PC-9 (cell line): ENCODE measurements around the gene DES. TPM values are rescaled to one million over a fixed set of nuclear protein-coding genes. Genes with fewer than 3 reads are reported as not detected.
A peak's percentile ranks its signal among the peaks of the same experiment; 100 is the strongest.

ENCODE experiments used
- Bru-seq: library from RNA; stranded (reverse); fragments of 400-500 nt; gene quantifications from one replicate; lab custom pipeline; 2021; lab: Mats Ljungman, UMichigan
- BruChase-seq, 2 experiments: library from RNA; stranded (reverse); fragments of 400-500 nt; gene quantifications; one replicate each; lab custom pipeline; 2021; lab: Mats Ljungman, UMichigan
- BruUV-seq: library from RNA; stranded (reverse); fragments of 400-500 nt; replicated peaks from 2 replicates; lab custom pipeline; 2021; lab: Mats Ljungman, UMichigan
- CTCF ChIA-PET: fragments of 300-600 bp; sonication (Branson Sonifier 250); formaldehyde crosslinking; loops from one replicate; lab custom pipeline; 2022; ENCODE audit warnings: antibody characterized with exemption; lab: Charles Lee
- POLR2A ChIA-PET: fragments of 300-600 bp; sonication (Branson Sonifier 250); formaldehyde crosslinking; loops from one replicate; lab custom pipeline; 2022; ENCODE audit warnings: antibody characterized with exemption; ENCODE audit not compliant: unreplicated experiment; lab: Charles Lee
- DNase-seq, 2 experiments: peaks; one replicate each; pipeline versions ENCODE4 v3.0.0 to v3.0.0-alpha.2; 2015 to 2022; ENCODE audit warnings: mixed read lengths in 1 of 2
- H2AFZ ChIP-seq: fragments of 200-600 bp; sonication (generic); 2 replicates; pipeline ENCODE4 v1.8.1; 2017; ENCODE audit warnings: antibody characterized with exemption
- H3F3A ChIP-seq: fragments of 200-600 bp; sonication (generic); 2 replicates; pipeline ENCODE4 v1.8.1; 2017; ENCODE audit warnings: antibody characterized with exemption, mild to moderate bottlenecking, low read depth; ENCODE audit not compliant: insufficient read depth
- H3K27ac ChIP-seq: fragments of 200-600 bp; sonication (generic); 2 replicates; pipeline ENCODE4 v1.6.1; 2016; ENCODE audit warnings: mixed run types
- H3K27me3 ChIP-seq: fragments of 200-600 bp; sonication (generic); 2 replicates; pipeline ENCODE4 v1.6.1; 2016; ENCODE audit warnings: low read depth, mixed run types; ENCODE audit not compliant: insufficient read depth
- H3K36me3 ChIP-seq: fragments of 200-600 bp; sonication (generic); 2 replicates; pipeline ENCODE4 v1.6.1; 2016; ENCODE audit warnings: low read depth, mixed run types
- H3K4me1 ChIP-seq: fragments of 200-600 bp; sonication (generic); replicated peaks from 2 replicates; pipeline ENCODE4 v1.6.1; 2016; ENCODE audit warnings: mixed run types; ENCODE audit not compliant: insufficient read depth
- H3K4me2 ChIP-seq: fragments of 200-600 bp; sonication (generic); 2 replicates; pipeline ENCODE4 v1.6.1; 2017; ENCODE audit warnings: mixed run types
- H3K4me3 ChIP-seq: fragments of 200-600 bp; sonication (generic); 2 replicates; pipeline ENCODE4 v1.6.1; 2016; ENCODE audit warnings: mixed run types
- H3K79me2 ChIP-seq: fragments of 200-600 bp; sonication (generic); 2 replicates; pipeline ENCODE4 v1.6.1; 2017; ENCODE audit warnings: low read depth, mixed run types
- H3K9me2 ChIP-seq: fragments of 200-600 bp; sonication (generic); 2 replicates; pipeline ENCODE4 v1.8.1; 2017; ENCODE audit warnings: mild to moderate bottlenecking; ENCODE audit not compliant: insufficient read depth
- H3K9me3 ChIP-seq: fragments of 200-600 bp; sonication (generic); 2 replicates; pipeline ENCODE4 v1.8.1; 2016; ENCODE audit warnings: low read depth; ENCODE audit not compliant: insufficient read depth
- H4K20me1 ChIP-seq: fragments of 200-600 bp; sonication (generic); 2 replicates; pipeline ENCODE4 v1.8.1; 2017; ENCODE audit not compliant: insufficient read depth
- CTCF ChIP-seq: fragments of 200-600 bp; sonication (generic); conservative IDR thresholded peaks from 2 replicates; pipeline ENCODE4 v1.6.1; 2017; ENCODE audit warnings: mixed run types, antibody characterized with exemption, mild to moderate bottlenecking, moderate library complexity
- EZH2 ChIP-seq: fragments of 200-600 bp; sonication (generic); IDR thresholded peaks from 2 replicates; pipeline ENCODE4 v1.8.0; 2017; ENCODE audit warnings: antibody characterized with exemption, low read depth
- intact Hi-C: fragments of 100-400 bp; cut with micrococcal nuclease; formaldehyde crosslinking; loops from one replicate; pipeline ENCODE4 v1.10.0; 2022; ENCODE audit not compliant: unreplicated experiment
- long read RNA-seq: library from polyadenylated mRNA; stranded (forward); transcript quantifications from one replicate; pipeline ENCODE4 v2.0.0, GENCODE V29; 2022
- total RNA-seq: library from RNA; stranded (reverse); gene quantifications from 2 replicates; pipeline ENCODE4 v1.2.3, GENCODE V29; 2021

Gene DES
- 0.60 TPM in 1 of 2 replicates, not detected in the other for total RNA-seq
- Bru-seq, nascent RNA, result not detected
- not detected for BruChase-seq, experiment 1, labeled RNA remaining after a 2-hour chase
- percentile 8 among the genes with signal in this experiment for BruChase-seq, experiment 2, labeled RNA remaining after a 6-hour chase
- long read RNA-seq, partial matches to known transcripts, result 2 of 2 reads
- long read RNA-seq, other reads (novel, unspliced or antisense), result 0 of 2 reads

- H3K9me3 ChIP-seq, result no peaks in the 10 kb centered on the region
- TF ChIP-seq EZH2 (no peak), CTCF (no peak)
- H3K9me2 ChIP-seq, result no peaks in the 10 kb centered on the region
- intact Hi-C loops, result no loop called here
- no peaks in the 10 kb centered on the region for H3K79me2 ChIP-seq
- CTCF ChIA-PET, result no interaction called here
- POLR2A ChIA-PET, result no interaction called here
- no peaks in the 10 kb centered on the region for H3K36me3 ChIP-seq
- H3K4me2 ChIP-seq, result no peak within 1 kb of the TSS
- no peaks in the 10 kb centered on the region for H3K4me1 ChIP-seq
- no peak within 1 kb of the TSS for H3K4me3 ChIP-seq
- BruUV-seq, result no TSS peak
- no peak within 1 kb of the TSS for H2AFZ ChIP-seq
- H3F3A ChIP-seq, result no peaks in the 10 kb centered on the region
- H4K20me1 ChIP-seq, result no peaks in the 10 kb centered on the region
- H3K27ac ChIP-seq, result no peak within 1 kb of the TSS
- DNase-seq, result no peak
- H3K27me3 ChIP-seq, result no peaks in the 10 kb centered on the region
Measured at GRCh38 chr2:219418155-219419011, at the start of gene DES. DES (plus strand) TSS chr2:219418377; CDS start chr2:219418463, 86 bp downstream.

- H3K4me2 ChIP-seq, result no peak overlapping the region; the same call in 1 of the 2 replicates
- CTCF ChIA-PET, result interaction anchor here (0.6 kb wide), 1 partner anchor 28 kb away, joined by 7 read pairs; no protein-coding TSS in a partner anchor
- intact Hi-C loops, result loop anchor here (1.0 to 5.0 kb wide), 2 partner anchors 61 to 192 kb away; partner anchors contain the start of genes CNPPD1 and PTPRN
- H3K27me3 ChIP-seq, result no peaks in the 10 kb centered on the region
- no peaks in the 10 kb centered on the region for H3K9me3 ChIP-seq
- POLR2A ChIA-PET, result interaction anchor here (0.5 to 0.6 kb wide), 4 partner anchors 9 to 194 kb away, joined by 3 to 8 read pairs (median 4); no protein-coding TSS in a partner anchor
- DNase-seq, result peak; percentile 46 to 65
- peaks cover 4% of the 10 kb centered on the region for H3K4me1 ChIP-seq
- H3K4me3 ChIP-seq, result no peak overlapping the region
- no peaks in the 10 kb centered on the region for H3K36me3 ChIP-seq
- H4K20me1 ChIP-seq, result no peaks in the 10 kb centered on the region
- no peak overlapping the region for H2AFZ ChIP-seq
- H3K79me2 ChIP-seq, result no peaks in the 10 kb centered on the region
- no TSS peak for BruUV-seq
- no peaks in the 10 kb centered on the region; the same call in 1 of the 2 replicates for H3F3A ChIP-seq
- TF ChIP-seq EZH2 (no peak), CTCF (no peak)
- H3K27ac ChIP-seq, result no peak overlapping the region
- H3K9me2 ChIP-seq, result no peaks in the 10 kb centered on the region
Measured at GRCh38 chr2:219368690-219369191, 49.4 kb upstream of the DES start.

GRCh38 chr2:219369447-219369861 lies 48.7 kb upstream of the DES start:
- Histone ChIP-seq H3K4me2 (no peak overlapping the region), H3K79me2 (no peaks in the 10 kb centered on the region), H3K27me3 (no peaks in the 10 kb centered on the region), H4K20me1 (no peaks in the 10 kb centered on the region), H3F3A (no peaks in the 10 kb centered on the region; the same call in 1 of the 2 replicates), H3K4me3 (no peak overlapping the region), H3K9me3 (no peaks in the 10 kb centered on the region), H2AFZ (no peak overlapping the region), H3K36me3 (no peaks in the 10 kb centered on the region), H3K27ac (no peak overlapping the region), H3K9me2 (no peaks in the 10 kb centered on the region), H3K4me1 (peaks cover 4% of the 10 kb centered on the region)
- ChIA-PET CTCF (interaction anchor here (1.0 kb wide), 1 partner anchor 340 kb away, joined by 5 read pairs; no protein-coding TSS in a partner anchor), POLR2A (interaction anchor here (0.6 kb wide), 1 partner anchor 18 kb away, joined by 3 read pairs; no protein-coding TSS in a partner anchor)
- no peak for DNase-seq
- no TSS peak for BruUV-seq
- TF ChIP-seq CTCF, result no peak
- TF ChIP-seq EZH2, result no peak
- intact Hi-C loops, result loop anchor here (5.0 kb wide), 1 partner anchor 62 kb away; the partner anchor contains the start of gene PTPRN
